Measurements from ENCODE around the gene MIF4GD. TPM values are rescaled to one million over a fixed set of nuclear protein-coding genes. Genes with fewer than 3 reads are reported as not detected.

Gene MIF4GD
- total and polyA plus RNA-seq, 2 of the 4 experiments (the other 2 are of a cell fraction), result 4.1 to 6.9 TPM

DNA sequence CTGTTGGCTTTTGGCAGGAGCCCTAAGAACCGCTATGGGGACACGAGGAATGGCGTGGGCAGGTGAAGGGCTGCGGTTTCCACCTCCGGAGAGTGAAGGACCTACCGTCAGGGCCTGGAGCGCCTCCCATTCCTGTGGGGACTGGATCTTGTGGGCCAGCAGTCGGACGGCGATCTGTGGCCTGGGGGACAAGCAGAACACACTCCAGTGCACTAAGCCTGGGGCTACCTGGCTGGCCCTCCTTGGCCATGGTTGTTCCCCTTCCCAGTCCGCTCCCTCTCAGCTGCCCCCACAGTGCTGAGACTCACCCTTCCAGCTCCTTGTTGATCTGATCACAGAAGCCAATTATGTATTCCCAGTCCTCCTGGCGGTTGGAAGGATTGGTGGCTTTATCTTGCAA, 24.6 kb downstream of the MIF4GD start:
- intact Hi-C loops (cut with micrococcal nuclease), result no loop called here
- no TSS peak for BruUV-seq (replicated peaks)
- no peak overlapping the region for H3K4ac ChIP-seq (ENCODE audit: low read depth, low read length)
- no peak overlapping the region for H2BK20ac ChIP-seq (ENCODE audit: low read depth, low read length)
- no peak overlapping the region for H4K91ac ChIP-seq (ENCODE audit: insufficient read depth, low read depth, low read length)
- no peak for DNase-seq
- no peak overlapping the region for H2BK120ac ChIP-seq (ENCODE audit: low read depth, low read length)
- no peak overlapping the region for H2AFZ ChIP-seq (replicated peaks; ENCODE audit: low read length, poor library complexity)
- ChIA-PET CTCF (no interaction called here), POLR2A (ENCODE audit: unreplicated experiment) (no interaction called here)
- H3K79me1 ChIP-seq (ENCODE audit: low read depth in 1 of 2, low read length in 2 of 2), result peaks cover 10 to 40% of the 10 kb centered on the region in 2 experiments; a peak in 3 of 4 replicates
- H4K20me1 ChIP-seq (ENCODE audit: insufficient read depth, low read length), result peaks cover 29% of the 10 kb centered on the region
- dilution Hi-C loops (cut with HindIII; ENCODE audit: low sequenced_read_pairs, unreplicated experiment), result no loop called here
- H3K9me1 ChIP-seq (ENCODE audit: insufficient read depth, low read length), result 0 out of 2 replicates have a peak, but pooled peaks cover 3% of the 10 kb centered on the region
- H3K27me3 ChIP-seq (ENCODE audit: control insufficient read depth, insufficient read depth, low read length), result no peaks in the 10 kb centered on the region
- H2AK5ac ChIP-seq (ENCODE audit: low read depth, low read length), result no peak overlapping the region
- H2BK5ac ChIP-seq (ENCODE audit: low read depth, low read length, poor library complexity, severe bottlenecking), result no peak overlapping the region
- H4K8ac ChIP-seq (ENCODE audit: low read depth in 2 of 2, low read length in 2 of 2), result no peak overlapping the region
- H4K5ac ChIP-seq (ENCODE audit: low read depth, low read length), result no peak overlapping the region
- WGBS, 2 experiments (ENCODE audit: extremely low coverage in 2 of 2, insufficient read length in 1 of 2), result 87% methylated on average over 8 of the region's 12 CpGs; no CpG with 5 or more reads in 1 of the 2 experiments
- in situ Hi-C loops (cut with MboI; ENCODE audit: low sequenced_read_pairs), result no loop called here
- H3K36me3 ChIP-seq (ENCODE audit: control insufficient read depth, insufficient read depth, low read length), result peaks cover 51% of the 10 kb centered on the region
- no peaks in the 10 kb centered on the region for H3K9me3 ChIP-seq (ENCODE audit: control insufficient read depth, insufficient read depth, low read length)
- TF ChIP-seq CEBPB (IDR thresholded peaks at IDR 0.05; ENCODE audit: low read depth, low read length), result no peak
- no peak for TF ChIP-seq SMC3 (IDR thresholded peaks at IDR 0.05; ENCODE audit: low read depth, low read length)
- TF ChIP-seq CHD1 (IDR thresholded peaks at IDR 0.05; ENCODE audit: low read depth, low read length), result no peak
- no peak for TF ChIP-seq RFX5 (IDR thresholded peaks at IDR 0.05; ENCODE audit: low read depth, low read length)
- TF ChIP-seq POLR2A (IDR thresholded peaks at IDR 0.05; ENCODE audit: low read depth, low read length), result no peak
- no peak for TF ChIP-seq RCOR1 (IDR thresholded peaks at IDR 0.05; ENCODE audit: insufficient replicate concordance, low read length)
- no peak for TF ChIP-seq USF2 (IDR thresholded peaks at IDR 0.05; ENCODE audit: low read depth, low read length)
- TF ChIP-seq BHLHE40 (IDR thresholded peaks at IDR 0.05; ENCODE audit: low read depth, low read length), result no peak
- TF ChIP-seq FOS (IDR thresholded peaks at IDR 0.05; ENCODE audit: low read depth, low read length), result no peak
- TF ChIP-seq, protein P1, sequence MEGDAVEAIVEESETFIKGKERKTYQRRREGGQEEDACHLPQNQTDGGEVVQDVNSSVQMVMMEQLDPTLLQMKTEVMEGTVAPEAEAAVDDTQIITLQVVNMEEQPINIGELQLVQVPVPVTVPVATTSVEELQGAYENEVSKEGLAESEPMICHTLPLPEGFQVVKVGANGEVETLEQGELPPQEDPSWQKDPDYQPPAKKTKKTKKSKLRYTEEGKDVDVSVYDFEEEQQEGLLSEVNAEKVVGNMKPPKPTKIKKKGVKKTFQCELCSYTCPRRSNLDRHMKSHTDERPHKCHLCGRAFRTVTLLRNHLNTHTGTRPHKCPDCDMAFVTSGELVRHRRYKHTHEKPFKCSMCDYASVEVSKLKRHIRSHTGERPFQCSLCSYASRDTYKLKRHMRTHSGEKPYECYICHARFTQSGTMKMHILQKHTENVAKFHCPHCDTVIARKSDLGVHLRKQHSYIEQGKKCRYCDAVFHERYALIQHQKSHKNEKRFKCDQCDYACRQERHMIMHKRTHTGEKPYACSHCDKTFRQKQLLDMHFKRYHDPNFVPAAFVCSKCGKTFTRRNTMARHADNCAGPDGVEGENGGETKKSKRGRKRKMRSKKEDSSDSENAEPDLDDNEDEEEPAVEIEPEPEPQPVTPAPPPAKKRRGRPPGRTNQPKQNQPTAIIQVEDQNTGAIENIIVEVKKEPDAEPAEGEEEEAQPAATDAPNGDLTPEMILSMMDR (conservative IDR thresholded peaks at IDR 0.05; ENCODE audit: low read depth, low read length), result no peak
- TF ChIP-seq MAZ (IDR thresholded peaks at IDR 0.05; ENCODE audit: borderline replicate concordance, low read depth, low read length), result no peak
- TF ChIP-seq RAD21 (IDR thresholded peaks at IDR 0.05; ENCODE audit: low read length), result no peak
- no peak for TF ChIP-seq MAFK (IDR thresholded peaks at IDR 0.05; ENCODE audit: low read depth, low read length)
- no peak for TF ChIP-seq MXI1 (IDR thresholded peaks at IDR 0.05; ENCODE audit: borderline replicate concordance, low read depth, low read length)
- TF ChIP-seq, protein P2, sequence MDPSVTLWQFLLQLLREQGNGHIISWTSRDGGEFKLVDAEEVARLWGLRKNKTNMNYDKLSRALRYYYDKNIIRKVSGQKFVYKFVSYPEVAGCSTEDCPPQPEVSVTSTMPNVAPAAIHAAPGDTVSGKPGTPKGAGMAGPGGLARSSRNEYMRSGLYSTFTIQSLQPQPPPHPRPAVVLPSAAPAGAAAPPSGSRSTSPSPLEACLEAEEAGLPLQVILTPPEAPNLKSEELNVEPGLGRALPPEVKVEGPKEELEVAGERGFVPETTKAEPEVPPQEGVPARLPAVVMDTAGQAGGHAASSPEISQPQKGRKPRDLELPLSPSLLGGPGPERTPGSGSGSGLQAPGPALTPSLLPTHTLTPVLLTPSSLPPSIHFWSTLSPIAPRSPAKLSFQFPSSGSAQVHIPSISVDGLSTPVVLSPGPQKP (IDR thresholded peaks at IDR 0.05; ENCODE audit: borderline replicate concordance, low read depth, low read length), result no peak
- TF ChIP-seq NFE2L2 (IDR thresholded peaks at IDR 0.05; ENCODE audit: low read depth, low read length), result no peak
- H2AK9ac ChIP-seq (replicated peaks; ENCODE audit: low read depth, low read length, poor library complexity), result no peak overlapping the region
- peaks cover 3% of the 10 kb centered on the region; the same call in 1 of the 2 replicates for H3K4me1 ChIP-seq (ENCODE audit: control insufficient read depth, insufficient read depth, low read length)
- H3K27ac ChIP-seq (ENCODE audit: insufficient read depth, low read length), result no peak overlapping the region
- no peak overlapping the region for H3K14ac ChIP-seq (replicated peaks; ENCODE audit: low read depth, low read length)
- no peak overlapping the region for H2BK15ac ChIP-seq (ENCODE audit: low read depth, low read length)
- H3K4me3 ChIP-seq (ENCODE audit: insufficient read depth, low read depth, low read length), result no peak overlapping the region
- no peak overlapping the region for H3K18ac ChIP-seq (ENCODE audit: low read depth, low read length)
- no peak for ATAC-seq (ENCODE audit: low read depth)
- no peak overlapping the region for H3K56ac ChIP-seq (ENCODE audit: extremely low read depth, insufficient read depth, low read length)
- H3K23ac ChIP-seq (ENCODE audit: low read depth, low read length), result no peak overlapping the region
- H3K9ac ChIP-seq (ENCODE audit: low read depth, low read length), result no peak overlapping the region
- H3K4me2 ChIP-seq (ENCODE audit: low read depth, low read length), result no peak overlapping the region

All from IMR-90 (cell line).